PC-9 (cell line): ENCODE measurements around the gene AKAP13. TPM values are rescaled to one million over a fixed set of nuclear protein-coding genes. Genes with fewer than 3 reads are reported as not detected.
A peak's percentile ranks its signal among the peaks of the same experiment; 100 is the strongest.

ENCODE experiments used
- BruUV-seq: library from RNA; stranded (reverse); fragments of 400-500 nt; replicated peaks from 2 replicates; lab custom pipeline; 2021; lab: Mats Ljungman, UMichigan
- CTCF ChIA-PET: fragments of 300-600 bp; sonication (Branson Sonifier 250); formaldehyde crosslinking; loops from one replicate; lab custom pipeline; 2022; ENCODE audit warnings: antibody characterized with exemption; lab: Charles Lee
- POLR2A ChIA-PET: fragments of 300-600 bp; sonication (Branson Sonifier 250); formaldehyde crosslinking; loops from one replicate; lab custom pipeline; 2022; ENCODE audit warnings: antibody characterized with exemption; ENCODE audit not compliant: unreplicated experiment; lab: Charles Lee
- DNase-seq, 2 experiments: peaks; one replicate each; pipeline versions ENCODE4 v3.0.0 to v3.0.0-alpha.2; 2015 to 2022; ENCODE audit warnings: mixed read lengths in 1 of 2
- H2AFZ ChIP-seq: fragments of 200-600 bp; sonication (generic); 2 replicates; pipeline ENCODE4 v1.8.1; 2017; ENCODE audit warnings: antibody characterized with exemption
- H3F3A ChIP-seq: fragments of 200-600 bp; sonication (generic); 2 replicates; pipeline ENCODE4 v1.8.1; 2017; ENCODE audit warnings: antibody characterized with exemption, mild to moderate bottlenecking, low read depth; ENCODE audit not compliant: insufficient read depth
- H3K27ac ChIP-seq: fragments of 200-600 bp; sonication (generic); 2 replicates; pipeline ENCODE4 v1.6.1; 2016; ENCODE audit warnings: mixed run types
- H3K27me3 ChIP-seq: fragments of 200-600 bp; sonication (generic); 2 replicates; pipeline ENCODE4 v1.6.1; 2016; ENCODE audit warnings: low read depth, mixed run types; ENCODE audit not compliant: insufficient read depth
- H3K36me3 ChIP-seq: fragments of 200-600 bp; sonication (generic); 2 replicates; pipeline ENCODE4 v1.6.1; 2016; ENCODE audit warnings: low read depth, mixed run types
- H3K4me1 ChIP-seq: fragments of 200-600 bp; sonication (generic); replicated peaks from 2 replicates; pipeline ENCODE4 v1.6.1; 2016; ENCODE audit warnings: mixed run types; ENCODE audit not compliant: insufficient read depth
- H3K4me2 ChIP-seq: fragments of 200-600 bp; sonication (generic); 2 replicates; pipeline ENCODE4 v1.6.1; 2017; ENCODE audit warnings: mixed run types
- H3K4me3 ChIP-seq: fragments of 200-600 bp; sonication (generic); 2 replicates; pipeline ENCODE4 v1.6.1; 2016; ENCODE audit warnings: mixed run types
- H3K79me2 ChIP-seq: fragments of 200-600 bp; sonication (generic); 2 replicates; pipeline ENCODE4 v1.6.1; 2017; ENCODE audit warnings: low read depth, mixed run types
- H3K9me2 ChIP-seq: fragments of 200-600 bp; sonication (generic); 2 replicates; pipeline ENCODE4 v1.8.1; 2017; ENCODE audit warnings: mild to moderate bottlenecking; ENCODE audit not compliant: insufficient read depth
- H3K9me3 ChIP-seq: fragments of 200-600 bp; sonication (generic); 2 replicates; pipeline ENCODE4 v1.8.1; 2016; ENCODE audit warnings: low read depth; ENCODE audit not compliant: insufficient read depth
- H4K20me1 ChIP-seq: fragments of 200-600 bp; sonication (generic); 2 replicates; pipeline ENCODE4 v1.8.1; 2017; ENCODE audit not compliant: insufficient read depth
- EZH2 ChIP-seq: fragments of 200-600 bp; sonication (generic); IDR thresholded peaks from 2 replicates; pipeline ENCODE4 v1.8.0; 2017; ENCODE audit warnings: antibody characterized with exemption, low read depth
- intact Hi-C: fragments of 100-400 bp; cut with micrococcal nuclease; formaldehyde crosslinking; loops from one replicate; pipeline ENCODE4 v1.10.0; 2022; ENCODE audit not compliant: unreplicated experiment
- total RNA-seq: library from RNA; stranded (reverse); gene quantifications from 2 replicates; pipeline ENCODE4 v1.2.3, GENCODE V29; 2021
- TF ChIP-seq, protein P1 (sequence below): fragments of 200-600 bp; sonication (generic); conservative IDR thresholded peaks from 2 replicates; pipeline ENCODE4 v1.6.1; 2017; ENCODE audit warnings: mixed run types, antibody characterized with exemption, mild to moderate bottlenecking, moderate library complexity

The AKAP13 gene
- total RNA-seq, 1 experiment from 2014 or later, result 82.5 TPM

GRCh38 chr15:85673326-85673725 lies 292.9 kb downstream of the AKAP13 start:
- Histone ChIP-seq H3K4me1 (no peaks in the 10 kb centered on the region), H3K27me3 (no peaks in the 10 kb centered on the region), H4K20me1 (no peaks in the 10 kb centered on the region), H3K4me2 (no peak overlapping the region), H3K36me3 (peaks cover 4% of the 10 kb centered on the region; the same call in 1 of the 2 replicates), H3K4me3 (no peak overlapping the region), H2AFZ (no peak overlapping the region), H3K9me2 (no peaks in the 10 kb centered on the region), H3K27ac (no peak overlapping the region), H3K79me2 (no peaks in the 10 kb centered on the region), H3K9me3 (no peaks in the 10 kb centered on the region), H3F3A (peaks cover 4% of the 10 kb centered on the region; the same call in 1 of the 2 replicates)
- ChIA-PET CTCF (no interaction called here), POLR2A (interaction anchor here (0.7 kb wide), 1 partner anchor 541 kb away, joined by 5 read pairs; no protein-coding TSS in a partner anchor)
- intact Hi-C loops, result no loop called here
- no peak for DNase-seq
- TF ChIP-seq EZH2, result no peak
- TF ChIP-seq, protein P1, sequence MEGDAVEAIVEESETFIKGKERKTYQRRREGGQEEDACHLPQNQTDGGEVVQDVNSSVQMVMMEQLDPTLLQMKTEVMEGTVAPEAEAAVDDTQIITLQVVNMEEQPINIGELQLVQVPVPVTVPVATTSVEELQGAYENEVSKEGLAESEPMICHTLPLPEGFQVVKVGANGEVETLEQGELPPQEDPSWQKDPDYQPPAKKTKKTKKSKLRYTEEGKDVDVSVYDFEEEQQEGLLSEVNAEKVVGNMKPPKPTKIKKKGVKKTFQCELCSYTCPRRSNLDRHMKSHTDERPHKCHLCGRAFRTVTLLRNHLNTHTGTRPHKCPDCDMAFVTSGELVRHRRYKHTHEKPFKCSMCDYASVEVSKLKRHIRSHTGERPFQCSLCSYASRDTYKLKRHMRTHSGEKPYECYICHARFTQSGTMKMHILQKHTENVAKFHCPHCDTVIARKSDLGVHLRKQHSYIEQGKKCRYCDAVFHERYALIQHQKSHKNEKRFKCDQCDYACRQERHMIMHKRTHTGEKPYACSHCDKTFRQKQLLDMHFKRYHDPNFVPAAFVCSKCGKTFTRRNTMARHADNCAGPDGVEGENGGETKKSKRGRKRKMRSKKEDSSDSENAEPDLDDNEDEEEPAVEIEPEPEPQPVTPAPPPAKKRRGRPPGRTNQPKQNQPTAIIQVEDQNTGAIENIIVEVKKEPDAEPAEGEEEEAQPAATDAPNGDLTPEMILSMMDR, result no peak
- BruUV-seq, result no TSS peak

GRCh38 chr15:85676342-85677098 lies 296.1 kb downstream of the AKAP13 start:
- CTCF ChIA-PET, result no interaction called here
- BruUV-seq, result no TSS peak

GRCh38 chr15:85679231-85679630 lies 298.8 kb downstream of the AKAP13 start:
- no peaks in the 10 kb centered on the region for H4K20me1 ChIP-seq
- H3F3A ChIP-seq, result 0 out of 2 replicates have a peak, but pooled peaks cover 3% of the 10 kb centered on the region
- POLR2A ChIA-PET, result no interaction called here
- no peak overlapping the region for H3K27ac ChIP-seq
- H3K4me3 ChIP-seq, result no peak overlapping the region
- H3K4me2 ChIP-seq, result no peak overlapping the region
- DNase-seq, result no peak
- no TSS peak for BruUV-seq
- intact Hi-C loops, result no loop called here
- H3K4me1 ChIP-seq, result no peaks in the 10 kb centered on the region
- H2AFZ ChIP-seq, result no peak overlapping the region
- H3K27me3 ChIP-seq, result no peaks in the 10 kb centered on the region
- no peaks in the 10 kb centered on the region for H3K9me3 ChIP-seq
- CTCF ChIA-PET, result no interaction called here
- TF ChIP-seq, protein P1, result no peak
- TF ChIP-seq EZH2, result no peak
- H3K36me3 ChIP-seq, result peaks cover 7% of the 10 kb centered on the region; the same call in 1 of the 2 replicates
- no peaks in the 10 kb centered on the region for H3K9me2 ChIP-seq
- H3K79me2 ChIP-seq, result no peaks in the 10 kb centered on the region

More at GRCh38 chr15:85676342-85677098, 296.1 kb downstream of the AKAP13 start:
- no peak overlapping the region for H3K4me2 ChIP-seq
- no peaks in the 10 kb centered on the region for H3K9me3 ChIP-seq
- 0 out of 2 replicates have a peak, but pooled peaks cover 3% of the 10 kb centered on the region for H3F3A ChIP-seq
- no peak overlapping the region for H3K27ac ChIP-seq
- intact Hi-C loops, result no loop called here
- peak; percentile 3 to 42 for DNase-seq
- no peak overlapping the region for H2AFZ ChIP-seq
- H3K4me1 ChIP-seq, result no peaks in the 10 kb centered on the region
- H3K9me2 ChIP-seq, result no peaks in the 10 kb centered on the region
- H3K4me3 ChIP-seq, result no peak overlapping the region
- H4K20me1 ChIP-seq, result no peaks in the 10 kb centered on the region
- no peak for TF ChIP-seq EZH2
- TF ChIP-seq, protein P1, result no peak
- POLR2A ChIA-PET, result no interaction called here
- H3K79me2 ChIP-seq, result no peaks in the 10 kb centered on the region
- H3K27me3 ChIP-seq, result no peaks in the 10 kb centered on the region
- no peaks in the 10 kb centered on the region; the same call in 1 of the 2 replicates for H3K36me3 ChIP-seq
